Putamen (tissue), 1 donor: ENCODE results near the gene LRP3.
"Not testable (repeated sequence)": the region's sequence is repeated elsewhere in the genome, so short reads cannot be mapped to it uniquely, and the experiment has no call there.

ENCODE experiments used
- DNase-seq: peaks from one replicate; pipeline ENCODE4 v3.0.0-alpha.2; 2016; ENCODE audit warnings: low spot score

LRP3 gene

GRCh38 chr19:33176670-33177416, 17.3 kb upstream of the LRP3 start:
- DNase-seq: peak; percentile 95

GRCh38 chr19:33177417-33177979, 16.6 kb upstream of the LRP3 start:
- DNase-seq: peak; percentile 86

DNA sequence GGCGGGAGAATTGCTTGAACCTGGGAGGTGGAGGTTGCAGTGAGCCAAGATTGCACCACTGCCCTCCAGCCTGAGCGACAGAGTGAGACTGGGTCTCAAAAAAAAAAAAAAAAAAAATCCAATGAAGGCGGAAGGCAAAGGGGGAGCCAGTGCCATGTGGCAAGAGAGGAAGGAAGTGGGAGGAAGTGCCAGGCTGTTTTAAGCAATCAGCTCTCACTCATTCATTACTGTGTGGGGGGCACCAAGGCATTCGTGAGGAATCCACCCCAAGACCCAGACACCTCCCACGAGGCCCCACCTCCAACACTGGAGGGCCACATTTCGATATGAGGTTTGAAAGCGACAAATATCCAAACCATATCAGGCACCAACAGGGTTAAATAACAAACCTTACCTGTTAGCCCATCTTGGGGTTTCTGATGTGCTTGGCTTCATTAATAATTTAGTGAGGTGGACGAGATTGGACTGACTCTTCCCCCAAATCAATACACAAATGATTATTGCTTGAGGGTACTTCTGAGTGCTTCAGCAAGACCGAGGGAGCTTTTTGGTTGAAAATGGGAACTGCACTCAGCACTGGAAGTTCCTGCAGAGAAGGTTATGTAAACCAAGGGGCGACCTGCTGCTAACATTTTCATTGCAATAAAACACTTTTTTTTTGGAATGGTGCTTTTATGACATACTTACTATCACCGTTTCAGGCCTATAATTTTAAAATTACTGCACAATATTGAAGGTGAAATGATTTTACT, 7.5 kb upstream of the LRP3 start:
- no peak for DNase-seq

DNA sequence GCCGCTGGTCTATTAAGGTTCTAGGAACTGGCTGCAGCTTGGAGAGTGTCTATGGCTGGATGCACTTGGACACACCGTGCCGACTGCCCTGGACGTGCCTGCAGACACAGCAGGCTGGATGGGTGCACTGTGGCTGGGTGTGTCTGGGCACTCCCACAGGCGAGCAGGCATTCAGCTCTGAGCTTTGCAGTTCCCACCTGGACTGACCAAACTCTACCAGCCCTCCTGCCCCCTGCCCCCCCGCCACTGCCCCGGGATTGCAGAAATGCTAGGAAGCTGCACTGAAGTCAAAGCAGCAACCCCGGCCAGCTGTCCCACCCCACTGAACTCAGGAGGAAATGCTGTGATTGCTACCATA, 7.0 kb upstream of the LRP3 start:
- DNase-seq: no peak

GRCh38 chr19:33189453-33189852, 4.7 kb upstream of the LRP3 start:
- no peak for DNase-seq

GRCh38 chr19:33191092-33191491, 3.0 kb upstream of the LRP3 start:
- not testable (repeated sequence) for DNase-seq

GRCh38 chr19:33191501-33191900, 2.6 kb upstream of the LRP3 start:
- no peak for DNase-seq

GRCh38 chr19:33192010-33192409, 2.1 kb upstream of the LRP3 start:
- DNase-seq: no peak

DNA sequence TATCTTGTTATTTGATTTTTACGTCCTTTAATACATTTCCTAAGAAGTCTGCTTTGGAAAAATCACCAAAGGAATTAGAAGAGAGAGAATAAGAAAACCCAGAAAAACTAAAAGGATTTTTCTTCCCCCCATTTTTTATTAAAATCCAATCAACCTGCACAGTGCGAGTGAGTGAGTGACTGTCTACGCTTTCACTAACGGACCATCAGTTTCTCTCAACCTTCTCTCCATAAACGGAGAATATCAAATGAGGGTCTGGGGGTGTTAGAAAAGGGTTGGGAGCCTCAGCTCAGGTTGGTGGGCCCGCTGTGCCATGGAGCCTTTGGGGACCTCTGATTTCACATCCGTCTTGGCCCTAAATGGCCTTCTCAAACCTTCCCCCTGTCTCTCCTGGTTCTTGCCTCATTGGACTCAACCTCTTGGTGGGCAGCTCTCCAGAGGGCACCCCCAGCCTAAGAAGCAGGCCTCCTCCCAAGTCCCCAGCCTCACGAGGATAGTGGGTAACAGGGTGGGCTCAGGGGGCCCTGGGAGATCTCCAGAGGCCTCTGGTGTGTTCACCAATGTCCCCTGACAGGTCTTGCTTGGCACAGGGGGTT, 763 bp upstream of the LRP3 start:
- no peak for DNase-seq

- DNase-seq: no peak
Observed at GRCh38 chr19:33194532-33194885, 379 bp downstream of the LRP3 start.

DNA sequence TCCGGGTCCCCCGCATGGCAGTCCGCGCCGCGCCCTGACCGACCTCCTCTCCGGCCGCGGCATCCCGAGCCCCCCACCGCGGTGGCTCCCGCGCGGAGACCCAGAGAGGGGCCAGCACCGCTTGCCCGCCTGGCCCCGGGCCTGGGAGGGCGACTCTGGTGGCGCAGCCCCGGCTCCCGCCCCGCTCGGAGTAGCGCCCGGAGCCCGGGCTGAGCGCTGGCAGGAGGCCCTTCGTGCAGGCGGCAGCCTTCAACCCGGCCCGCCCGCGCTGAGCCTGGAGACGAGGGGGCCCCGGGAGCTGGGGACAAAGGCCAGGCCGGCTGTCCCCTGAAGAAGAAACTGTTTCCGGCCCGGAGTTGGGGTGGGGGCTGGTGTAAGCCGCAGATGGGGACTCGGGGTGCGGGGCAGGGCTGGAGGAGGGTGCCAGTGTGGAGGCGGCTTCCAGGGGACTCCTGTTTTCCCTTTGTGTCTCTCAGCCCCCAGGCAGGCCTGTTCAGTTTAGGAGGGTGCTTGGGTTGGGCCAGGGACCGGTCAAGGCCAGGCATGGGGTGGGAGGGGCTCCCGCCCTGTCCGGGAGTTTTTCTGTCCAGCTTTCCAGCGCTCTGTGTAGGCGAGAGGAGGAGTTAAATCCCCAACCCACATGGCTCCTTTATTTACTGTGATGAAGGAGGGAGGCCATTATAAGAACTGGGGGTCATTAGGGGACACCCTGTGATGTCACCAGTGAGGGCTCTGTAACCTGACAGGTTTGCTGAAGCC, 935 bp downstream of the LRP3 start:
- DNase-seq: no peak

DNA sequence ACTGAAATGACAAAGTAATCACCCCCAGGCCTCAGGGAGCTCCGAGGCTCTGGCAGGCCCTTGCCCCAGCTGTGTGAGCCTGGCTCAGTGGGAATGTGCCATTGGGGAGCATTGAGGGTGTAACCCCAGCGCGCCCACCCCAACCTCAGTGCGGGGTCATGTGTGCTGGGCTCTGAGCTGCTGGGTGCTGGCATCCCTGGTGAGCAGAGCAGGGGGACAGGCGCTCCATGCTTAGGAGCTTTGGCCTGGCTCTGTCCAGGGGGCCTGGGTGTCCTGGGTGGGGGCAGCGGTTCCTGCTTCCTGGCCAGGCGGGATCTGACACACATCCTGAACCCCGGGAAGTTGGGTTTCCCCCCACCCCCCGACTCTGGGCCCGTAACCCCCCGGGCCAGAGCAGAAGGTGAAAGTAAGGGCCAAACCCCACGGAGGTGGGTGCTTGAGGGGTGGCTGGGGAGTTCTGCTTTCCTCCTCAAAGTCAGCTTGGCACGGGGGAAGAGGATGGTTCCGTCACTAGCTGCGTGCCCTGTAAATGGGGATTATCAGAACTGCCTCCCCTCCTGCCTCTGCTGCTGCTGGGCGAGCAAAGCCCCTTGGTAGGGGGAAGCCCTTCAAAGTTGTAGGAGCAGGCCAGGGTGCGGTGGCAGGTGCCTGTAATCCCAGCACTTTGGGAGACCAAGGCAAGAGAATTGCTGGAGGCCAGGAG, 1.7 kb downstream of the LRP3 start:
- DNase-seq: no peak

DNA sequence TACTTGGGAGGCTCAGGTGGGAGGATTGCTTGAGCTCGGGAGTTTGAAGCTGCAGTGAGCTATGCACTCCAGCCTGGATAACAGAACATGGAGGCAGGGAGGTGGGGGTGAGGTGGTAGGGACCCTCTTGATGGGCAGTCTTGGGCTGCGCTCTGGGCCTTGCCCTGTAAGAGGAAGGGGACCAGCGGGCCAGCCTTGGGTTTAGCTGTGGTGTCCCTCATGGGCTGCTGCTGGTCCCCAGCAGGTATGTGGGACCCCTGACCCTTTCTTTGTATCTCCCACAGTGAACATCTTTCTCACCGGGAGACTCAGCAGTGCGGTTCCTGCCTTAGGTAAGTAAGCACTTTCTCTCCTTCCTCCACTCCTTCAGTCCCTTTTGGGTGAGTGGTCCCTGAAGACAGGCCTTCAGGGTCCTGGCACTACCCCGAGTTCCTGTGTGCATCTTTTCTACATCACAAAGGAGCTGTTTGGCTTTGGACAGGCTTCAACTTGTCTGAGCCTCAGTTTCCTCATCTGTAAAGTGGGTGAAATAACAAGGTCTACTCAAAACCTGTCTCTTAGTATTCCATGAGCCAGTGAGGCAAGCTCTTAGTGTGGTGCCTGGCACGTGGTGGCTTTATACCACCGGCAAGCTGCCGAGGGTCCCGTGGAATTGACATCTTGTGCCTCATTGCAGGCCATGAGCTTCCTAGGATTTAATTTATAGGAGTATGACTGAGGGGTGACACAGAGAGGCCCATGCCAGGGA, 2.5 kb downstream of the LRP3 start:
- DNase-seq: no peak

- DNase-seq: no peak
Observed at GRCh38 chr19:33197591-33198000, 3.5 kb downstream of the LRP3 start.

DNA sequence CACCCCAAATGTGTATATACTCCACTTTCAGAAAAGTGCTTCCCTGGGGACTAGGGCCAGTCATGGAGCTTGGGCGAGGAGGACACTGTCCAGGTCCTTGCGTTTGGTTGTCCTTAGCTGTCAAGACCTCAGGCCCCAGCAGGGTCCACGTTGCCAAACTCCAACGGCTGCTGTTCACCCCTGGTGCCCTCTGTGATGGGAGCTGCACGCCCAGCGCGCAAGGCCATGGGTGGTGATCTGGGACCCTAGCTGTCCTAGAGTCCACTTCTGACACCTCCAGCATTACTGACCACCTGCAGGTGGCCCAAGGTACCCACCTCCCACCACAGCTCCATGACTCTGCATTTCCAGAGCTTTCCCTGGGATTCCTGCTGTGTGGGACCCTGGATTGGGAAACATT, 4.0 kb downstream of the LRP3 start:
- no peak for DNase-seq

DNA sequence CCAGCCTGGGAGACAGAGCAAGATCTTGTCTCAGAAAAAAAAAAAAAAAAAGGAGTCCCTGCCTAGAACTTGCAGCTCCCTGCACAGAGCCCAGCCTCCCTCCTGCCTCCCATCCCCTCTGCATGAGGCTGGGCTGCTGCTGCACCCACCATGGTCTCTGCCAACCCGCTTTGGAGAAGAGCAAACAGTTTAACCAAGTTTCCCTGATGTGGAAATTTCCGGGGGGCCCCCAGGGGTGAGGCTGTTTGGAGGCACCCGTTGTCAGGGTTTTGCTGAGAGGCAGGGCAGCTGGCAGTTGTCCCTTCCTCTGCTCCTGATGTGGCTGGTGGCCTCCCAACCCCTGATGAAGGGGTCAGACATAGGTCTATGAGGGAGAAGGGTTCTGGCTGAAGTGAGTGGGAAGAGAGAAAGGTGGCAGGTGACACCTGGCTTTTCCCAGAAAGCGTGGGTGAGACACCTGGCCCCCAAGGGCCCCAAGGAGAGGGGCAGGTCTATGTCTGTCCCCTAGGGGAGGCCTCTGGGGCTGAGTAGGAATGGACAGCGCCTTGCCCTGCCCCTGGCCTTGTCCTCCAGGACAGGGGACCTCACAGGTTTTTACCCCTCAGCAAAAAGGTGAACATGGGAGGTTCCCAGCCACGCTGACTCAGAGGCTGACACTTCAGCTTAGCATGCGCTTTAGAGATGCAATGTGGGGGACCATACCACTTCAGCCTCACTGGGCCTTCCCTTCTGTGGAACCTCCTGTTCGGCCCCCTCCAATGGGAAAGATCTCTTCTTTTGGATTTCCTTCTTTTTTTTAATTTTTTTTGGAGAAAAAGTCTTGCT, 5.5 kb downstream of the LRP3 start:
- DNase-seq: no peak

DNA sequence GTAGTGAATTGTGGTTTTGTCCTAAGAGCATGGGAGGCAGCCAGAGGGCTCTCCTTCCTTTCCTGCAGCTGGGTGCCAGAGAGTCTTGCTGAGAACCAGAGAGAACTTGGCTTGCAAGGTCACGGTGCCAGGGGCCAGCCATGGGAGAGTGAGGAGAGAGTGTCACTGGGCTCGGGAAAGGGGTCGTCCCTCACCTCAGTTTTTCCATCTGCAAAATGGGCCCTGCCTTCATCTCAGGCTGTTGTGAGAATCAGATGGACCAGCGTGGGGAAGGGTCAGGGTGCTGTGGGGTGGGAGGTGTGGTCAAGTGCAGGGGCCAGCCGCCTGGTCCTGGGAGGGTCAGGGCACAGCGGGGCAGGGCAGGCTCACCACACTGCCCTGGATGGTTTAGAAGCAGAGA, 7.3 kb downstream of the LRP3 start:
- no peak for DNase-seq

DNA sequence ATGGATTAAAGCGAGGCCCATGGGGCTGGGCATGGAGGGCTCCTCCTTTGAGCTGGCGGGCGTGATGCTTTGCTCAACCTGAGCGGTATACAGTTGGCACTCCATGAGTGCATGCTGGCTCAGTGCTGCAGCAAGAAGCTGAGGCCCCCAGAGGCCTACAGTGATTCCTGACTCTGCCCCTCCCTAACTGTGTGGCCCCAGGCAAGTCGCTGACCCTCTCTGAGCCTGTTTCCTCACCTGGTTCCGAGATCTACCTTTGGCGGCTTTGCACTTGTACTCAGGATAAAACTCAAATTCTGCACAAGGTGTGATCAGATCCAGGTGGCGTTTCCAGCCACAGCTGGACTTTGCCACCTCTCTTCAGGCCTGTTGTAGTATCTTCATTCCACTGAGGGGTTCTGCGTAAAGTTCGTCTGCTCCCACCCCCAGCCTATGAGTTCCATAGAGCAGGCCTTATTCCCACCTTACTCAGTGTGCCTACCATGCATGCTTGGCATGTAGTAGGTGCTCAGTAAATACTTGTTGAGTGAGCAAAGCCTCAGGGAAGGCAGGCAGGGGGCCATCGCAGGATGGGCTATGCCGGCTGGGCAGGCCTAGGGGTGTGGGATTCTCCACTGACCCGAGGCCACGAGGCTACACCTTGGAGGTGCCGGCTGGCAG, 7.9 kb downstream of the LRP3 start:
- DNase-seq: no peak
